KBM-7 (cell line): ENCODE measurements around the gene PIK3C2B.
"Not testable (repeated sequence)": the region's sequence is repeated elsewhere in the genome, so short reads cannot be mapped to it uniquely, and the experiment has no call there.

Source experiments
- DNase-seq: peaks from one replicate; pipeline ENCODE4 v3.0.0-alpha.2; 2015
- in situ Hi-C: fragments of 300-500 bp; cut with MboI; formaldehyde crosslinking; loops from 2 replicates; pipeline ENCODE4 v1.14.3; 2020; ENCODE audit warnings: low sequenced_read_pairs, low pct_unique_long_range_greater_than_20kb, mixed read lengths

Gene PIK3C2B

GRCh38 chr1:204486513-204487255, 7.9 kb downstream of the PIK3C2B start:
- in situ Hi-C loops, DNase-seq: not testable (repeated sequence)

GRCh38 chr1:204483791-204484190, 10.8 kb downstream of the PIK3C2B start:
- in situ Hi-C loops, result no loop called here
- no peak for DNase-seq

- in situ Hi-C loops, result no loop called here
- DNase-seq, result no peak
These were observed 14.1 kb downstream of the PIK3C2B start for GRCh38 chr1:204480515-204480914.

GRCh38 chr1:204479387-204480136, 15.0 kb downstream of the PIK3C2B start:
- DNase-seq, result no peak
- in situ Hi-C loops, result no loop called here

- in situ Hi-C loops, result no loop called here
- DNase-seq, result no peak
These were observed 15.7 kb downstream of the PIK3C2B start for GRCh38 chr1:204478921-204479320.

- in situ Hi-C loops, result no loop called here
- no peak for DNase-seq
These were observed 16.3 kb downstream of the PIK3C2B start for GRCh38 chr1:204478172-204478899.

GRCh38 chr1:204477036-204477740, 17.4 kb downstream of the PIK3C2B start:
- in situ Hi-C loops, result no loop called here
- DNase-seq, result no peak

GRCh38 chr1:204476563-204476962, 18.0 kb downstream of the PIK3C2B start:
- DNase-seq, result no peak
- in situ Hi-C loops, result no loop called here

GRCh38 chr1:204475656-204476432, 18.8 kb downstream of the PIK3C2B start:
- in situ Hi-C loops, result no loop called here
- peak; percentile 72 for DNase-seq

- DNase-seq, result no peak
- in situ Hi-C loops, result no loop called here
These were observed 21.1 kb downstream of the PIK3C2B start for GRCh38 chr1:204473400-204473965.

- in situ Hi-C loops, result no loop called here
These were observed 21.9 kb downstream of the PIK3C2B start for GRCh38 chr1:204472660-204473059.

GRCh38 chr1:204471687-204472086, 22.9 kb downstream of the PIK3C2B start:
- in situ Hi-C loops, result no loop called here
- no peak for DNase-seq

More at GRCh38 chr1:204472660-204473059, 21.9 kb downstream of the PIK3C2B start:
- no peak for DNase-seq

GRCh38 chr1:204469304-204469703, 25.3 kb downstream of the PIK3C2B start:
- in situ Hi-C loops, result no loop called here
- DNase-seq, result no peak

GRCh38 chr1:204468766-204469302, 25.8 kb downstream of the PIK3C2B start:
- DNase-seq, result no peak
- in situ Hi-C loops, result no loop called here

- no peak for DNase-seq
- in situ Hi-C loops, result no loop called here
These were observed 26.4 kb downstream of the PIK3C2B start for GRCh38 chr1:204468206-204468605.

GRCh38 chr1:204466416-204467405, 27.9 kb downstream of the PIK3C2B start:
- DNase-seq, result no peak
- in situ Hi-C loops, result no loop called here
